Spleen (tissue), 7 donors: ENCODE measurements around the gene PLXNA1.

Experiments
- CTCF ChIP-seq, 11 experiments: fragments of 200-600 bp in 7 of 11; fragments of 450-650 bp in 4 of 11; sonication (generic) in 4 of 11; IDR thresholded peaks in 8 of 11; conservative IDR thresholded peaks in 3 of 11; 1 replicate in 7 of 11; 2 replicates in 4 of 11; pipeline versions ENCODE4 v1.4.0 to v1.8.0; 2016 to 2021; ENCODE audit warnings: antibody characterized with exemption in 11 of 11, inconsistent platforms in 4 of 11, mild to moderate bottlenecking in 1 of 11
- POLR2A ChIP-seq, 3 donors: fragments of 450-650 bp; IDR thresholded peaks; one replicate each; pipeline ENCODE4 v1.5.1; 2017; ENCODE audit warnings: antibody characterized with exemption in 3 of 3, mild to moderate bottlenecking in 1 of 3
- POLR2AphosphoS5 ChIP-seq, 3 donors: sonication (generic); formaldehyde crosslinking; IDR thresholded peaks; one replicate each; pipeline ENCODE4 v1.5.1; 2017; ENCODE audit warnings: antibody characterized with exemption in 3 of 3
- donor health status: DM: no; HTN: no; CAD: no; lungs with moderate emphysema.
- donor health status: DM: no; HTN: no; CAD: no.
- donor health status: DM: no; HTN: no; CAD: no.

- TF ChIP-seq CTCF (IDR thresholded peaks at IDR 0.05 in 8 of 11, conservative IDR thresholded peaks at IDR 0.05 in 3 of 11) (no peak), POLR2A (IDR thresholded peaks at IDR 0.05) (no peak), POLR2AphosphoS5 (IDR thresholded peaks at IDR 0.05) (no peak)
Observed at GRCh38 chr3:126977821-126978220, 5.1 kb upstream of the PLXNA1 start.
